HG02610 (cell line): ENCODE data around the gene SRPK3.

Experiments
- ATAC-seq: cut with Tn5 transposase; IDR thresholded peaks from one replicate; pipeline ENCODE4 v1.9.1; 2021; ENCODE audit warnings: mild to moderate bottlenecking, moderate library complexity; ENCODE audit not compliant: unreplicated experiment

Gene SRPK3

DNA sequence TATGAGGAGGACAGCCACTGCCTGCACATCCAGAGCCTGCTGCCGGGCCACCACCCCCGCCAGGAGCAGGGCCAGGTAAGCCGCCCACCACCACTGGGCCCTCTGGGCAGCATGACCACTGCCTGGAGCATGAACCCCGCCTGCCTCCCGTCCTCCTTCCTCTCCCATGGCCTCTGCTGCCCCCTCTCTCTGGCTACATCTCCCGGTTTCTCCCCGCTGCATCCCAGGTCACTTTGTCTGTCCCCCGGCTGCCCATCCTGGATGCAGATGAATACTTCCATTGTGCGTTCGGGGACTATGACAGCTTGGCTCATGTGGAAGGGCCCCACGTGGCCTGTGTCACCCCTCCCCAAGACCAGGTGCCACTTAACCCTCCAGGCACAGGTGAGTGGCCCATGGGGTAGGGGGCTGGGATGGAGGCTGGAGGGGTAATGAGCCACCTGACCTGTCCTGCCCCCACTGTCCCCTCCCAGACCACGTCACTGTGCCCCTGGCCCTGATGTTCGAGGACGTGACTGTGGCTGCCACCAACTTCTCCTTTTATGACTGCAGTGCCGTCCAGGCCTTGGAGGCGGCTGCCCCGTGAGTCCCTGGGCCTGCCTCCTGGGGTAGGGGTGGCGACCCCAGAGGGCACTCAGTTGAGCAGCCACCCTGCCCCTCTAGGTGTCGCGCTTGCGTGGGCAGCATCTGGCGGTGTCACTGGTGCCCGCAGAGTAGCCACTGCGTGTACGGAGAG lies 10.8 kb upstream of the SRPK3 start:
- ATAC-seq, result no peak

DNA sequence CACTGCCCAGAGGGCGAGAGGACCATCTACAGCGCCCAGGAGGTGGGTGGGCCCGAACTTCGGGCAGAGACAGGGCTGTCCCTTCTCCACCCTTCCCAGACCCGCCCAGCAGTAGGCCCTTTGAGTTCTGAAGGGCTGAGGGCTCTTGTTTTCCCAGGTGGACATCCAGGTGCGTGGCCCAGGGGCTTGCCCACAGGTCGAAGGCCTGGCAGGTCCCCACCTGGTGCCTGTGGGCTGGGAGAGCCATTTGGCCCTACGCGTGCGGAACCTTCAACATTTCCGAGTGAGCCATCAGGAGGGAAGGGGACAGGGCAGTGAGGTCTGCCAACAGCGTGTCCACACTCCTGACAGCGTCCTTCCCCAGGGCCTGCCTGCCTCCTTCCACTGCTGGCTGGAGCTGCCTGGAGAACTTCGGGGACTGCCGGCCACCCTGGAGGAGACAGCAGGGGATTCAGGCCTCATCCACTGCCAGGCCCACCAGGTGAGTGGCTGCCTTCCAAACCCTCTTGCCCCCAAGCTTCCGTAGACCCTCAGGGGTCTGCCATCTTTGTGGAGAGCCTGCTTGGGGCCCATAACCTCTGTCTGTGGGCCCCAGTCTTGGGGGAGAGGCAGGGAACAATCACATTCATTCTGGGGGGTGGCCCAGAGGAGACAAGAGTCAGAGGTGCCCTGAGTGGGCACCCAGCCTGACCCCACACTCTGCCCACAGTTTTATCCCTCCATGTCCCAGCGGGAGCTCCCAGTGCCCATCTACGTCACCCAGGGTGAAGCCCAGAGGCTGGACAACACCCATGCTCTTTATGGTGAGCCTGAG lies 10.0 kb upstream of the SRPK3 start:
- ATAC-seq, result no peak

- ATAC-seq, result no peak
These were observed 9.2 kb upstream of the SRPK3 start for GRCh38 chrX:153771415-153772315.

DNA sequence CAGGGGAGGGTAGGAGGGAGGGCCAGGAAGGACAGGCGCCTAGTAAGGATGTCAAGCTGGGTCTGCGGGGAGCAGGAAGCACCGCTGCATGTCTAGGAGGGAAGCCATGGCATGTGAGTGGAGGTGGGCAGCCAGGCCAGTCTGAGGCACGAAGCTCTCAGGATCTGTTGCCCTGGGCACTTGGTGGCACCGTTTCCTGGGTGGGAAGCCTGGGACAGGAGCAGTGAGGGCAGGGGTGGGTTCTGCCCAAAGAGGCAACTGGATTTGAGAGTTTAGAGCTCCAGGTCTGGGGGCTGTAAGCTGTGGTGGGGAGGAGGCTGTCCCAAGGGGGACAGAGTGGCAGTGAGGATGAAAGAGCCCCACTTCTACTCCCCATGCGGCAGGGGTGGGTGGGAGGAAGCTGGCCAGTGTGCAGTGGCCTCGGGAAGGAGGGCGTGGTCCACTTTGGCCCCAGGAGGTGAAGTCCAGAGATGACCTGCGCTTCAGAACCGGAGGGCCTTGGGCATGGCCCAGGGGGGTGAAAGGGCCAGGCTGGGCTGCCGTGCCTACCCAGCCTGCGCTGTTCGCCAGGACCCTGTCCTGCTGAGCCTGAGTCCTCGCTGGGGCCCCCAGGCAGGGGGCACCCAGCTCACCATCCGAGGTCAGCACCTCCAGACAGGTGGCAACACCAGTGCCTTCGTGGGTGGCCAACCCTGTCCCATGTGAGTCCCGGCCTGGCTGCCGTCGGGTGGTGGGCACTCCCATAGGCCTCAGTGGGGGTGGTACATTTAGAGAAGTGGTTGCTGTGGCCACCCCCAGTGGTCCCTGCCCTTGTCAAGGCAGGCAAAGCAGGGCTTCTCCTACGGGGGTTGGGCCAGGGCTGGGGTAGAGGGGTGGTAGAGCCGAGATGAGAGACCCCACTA lies 8.3 kb upstream of the SRPK3 start:
- ATAC-seq, result no peak

GRCh38 chrX:153773218-153773611 lies 7.6 kb upstream of the SRPK3 start:
- ATAC-seq, result no peak

- no peak for ATAC-seq
These were observed 6.9 kb upstream of the SRPK3 start for GRCh38 chrX:153773741-153774575.

- ATAC-seq, result no peak
These were observed 6.1 kb upstream of the SRPK3 start for GRCh38 chrX:153774576-153775292.

GRCh38 chrX:153775293-153776119 lies 5.3 kb upstream of the SRPK3 start:
- no peak for ATAC-seq

GRCh38 chrX:153776120-153776599 lies 4.7 kb upstream of the SRPK3 start:
- ATAC-seq, result no peak

GRCh38 chrX:153776611-153777045 lies 4.2 kb upstream of the SRPK3 start:
- ATAC-seq, result no peak

DNA sequence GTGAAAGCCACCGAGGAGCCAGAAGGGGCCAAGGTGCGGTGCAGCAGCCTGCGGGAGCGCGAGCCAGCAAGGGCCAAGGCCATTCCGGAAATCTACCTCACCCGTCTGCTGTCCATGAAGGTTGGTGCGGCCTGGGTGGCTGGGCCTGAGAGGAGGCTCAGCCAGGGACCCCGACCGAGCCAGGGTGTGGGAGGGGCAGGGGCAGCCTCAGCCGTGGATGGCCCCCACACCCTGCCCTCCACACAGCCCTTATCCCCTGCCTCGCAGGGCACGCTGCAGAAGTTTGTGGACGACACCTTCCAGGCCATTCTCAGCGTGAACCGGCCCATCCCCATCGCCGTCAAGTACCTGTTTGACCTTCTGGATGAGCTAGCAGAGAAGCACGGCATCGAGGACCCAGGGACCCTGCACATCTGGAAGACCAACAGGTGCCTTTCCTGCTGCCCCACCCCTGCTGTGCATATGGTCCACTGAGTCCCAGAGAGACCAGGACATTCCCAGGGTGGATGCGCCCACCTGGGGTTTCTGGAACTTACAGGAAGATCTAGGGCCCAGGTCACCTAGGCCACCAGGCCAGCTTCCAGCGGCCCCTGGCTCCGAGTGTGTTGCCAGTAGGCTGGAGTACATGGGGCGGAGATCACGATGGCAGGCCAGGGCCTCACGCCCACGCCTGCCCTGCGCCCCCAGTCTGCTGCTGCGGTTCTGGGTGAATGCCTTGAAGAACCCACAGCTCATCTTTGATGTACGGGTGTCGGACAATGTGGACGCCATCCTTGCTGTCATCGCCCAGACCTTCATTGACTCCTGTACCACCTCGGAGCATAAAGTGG lies 3.4 kb upstream of the SRPK3 start:
- no peak for ATAC-seq

GRCh38 chrX:153778181-153778580 lies 2.7 kb upstream of the SRPK3 start:
- ATAC-seq, result no peak

DNA sequence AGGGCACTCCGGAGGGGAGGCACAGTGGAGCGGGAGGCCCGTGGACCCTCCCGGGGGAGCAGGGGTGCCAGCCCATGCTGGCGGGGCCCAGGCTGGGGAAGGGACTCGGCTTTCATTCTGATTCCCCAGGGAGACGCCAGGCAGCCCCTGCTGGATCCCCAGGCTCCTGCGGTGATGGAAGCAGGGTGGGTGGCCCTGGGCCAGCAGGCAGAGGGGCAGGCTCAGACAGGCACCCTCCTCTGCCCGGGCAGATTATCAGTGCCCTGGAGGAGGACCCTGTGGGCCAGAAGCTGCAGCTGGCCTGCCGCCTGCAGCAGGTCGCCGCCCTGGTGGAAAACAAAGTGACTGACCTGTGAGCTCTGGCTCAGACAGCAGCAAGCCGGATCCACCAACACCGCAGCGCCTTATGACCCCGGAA lies 2.1 kb upstream of the SRPK3 start:
- no peak for ATAC-seq

DNA sequence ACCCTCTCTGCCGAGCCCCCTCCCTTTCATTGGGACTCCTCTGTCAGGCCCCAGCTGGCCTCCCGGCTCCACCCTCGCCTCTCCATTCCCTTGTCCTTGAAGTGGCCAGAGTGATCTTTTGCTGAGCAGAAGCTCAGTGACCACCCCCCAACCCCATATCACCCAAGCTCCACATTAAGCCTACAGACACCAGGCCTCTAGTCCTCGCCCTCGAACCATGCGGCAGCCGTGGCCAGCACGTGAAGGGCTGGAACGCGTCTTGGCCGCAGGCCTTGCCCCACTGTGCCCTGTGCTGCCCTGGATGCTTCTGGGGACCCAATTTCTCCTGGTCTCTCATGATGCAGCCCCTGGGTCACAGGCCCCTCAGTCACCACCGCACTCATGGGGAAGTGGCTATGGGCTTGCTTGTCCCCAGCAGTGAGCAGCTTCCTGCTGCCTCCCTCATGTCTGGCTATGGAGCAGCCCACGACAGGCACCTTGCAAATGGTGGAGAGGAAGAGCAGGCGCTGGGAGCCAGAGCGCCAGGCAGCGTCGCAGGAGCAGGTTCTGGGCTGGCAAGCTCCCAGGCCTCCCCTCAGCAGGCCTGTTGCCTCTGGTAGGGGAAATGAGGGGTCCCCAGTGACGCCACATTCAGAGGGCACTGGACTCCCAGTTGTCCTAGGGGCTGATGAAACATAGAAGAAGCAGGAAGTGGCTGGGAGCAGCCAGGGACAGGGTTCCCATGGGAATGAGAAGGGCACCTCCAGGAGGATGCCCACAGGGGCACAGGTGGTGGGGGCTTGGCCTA lies 757 bp upstream of the SRPK3 start:
- ATAC-seq, result no peak

DNA sequence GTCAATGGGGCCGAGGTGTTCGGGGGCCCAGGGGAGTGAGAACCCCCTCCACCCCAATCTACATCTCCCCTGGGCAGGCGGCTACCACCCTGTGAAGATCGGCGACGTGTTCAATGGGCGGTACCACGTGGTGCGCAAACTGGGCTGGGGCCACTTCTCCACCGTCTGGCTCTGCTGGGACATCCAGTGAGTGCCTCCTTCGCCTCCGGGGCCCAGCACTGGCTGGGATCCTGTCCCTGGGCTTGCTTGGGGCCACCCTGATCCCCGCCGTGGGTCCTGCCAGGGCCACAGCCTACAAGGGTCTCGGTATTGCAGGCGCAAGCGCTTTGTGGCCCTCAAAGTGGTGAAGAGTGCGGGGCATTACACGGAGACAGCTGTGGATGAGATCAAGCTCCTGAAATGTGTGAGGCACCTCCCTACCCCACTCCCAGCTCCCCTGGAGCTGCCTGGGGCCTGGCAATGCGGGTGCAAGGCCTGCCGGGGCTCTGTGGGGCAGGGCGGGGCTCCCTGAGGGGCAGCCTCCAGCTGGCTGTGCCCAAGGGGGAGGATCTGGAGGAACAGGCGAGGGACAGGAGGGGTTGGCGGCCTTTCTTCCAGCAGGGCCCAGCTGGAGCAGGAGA lies 697 bp downstream of the SRPK3 start:
- no peak for ATAC-seq

- no peak for ATAC-seq
These were observed 1.5 kb downstream of the SRPK3 start for GRCh38 chrX:153782313-153782712.
